GM21381 (cell line): Measurements from ENCODE around the gene VPS36.
"Not testable (repeated sequence)": the region's sequence is repeated elsewhere in the genome, so short reads cannot be mapped to it uniquely, and the experiment has no call there.

Experiments
- ATAC-seq: cut with Tn5 transposase; IDR thresholded peaks from one replicate; pipeline ENCODE4 v1.9.1; 2021; ENCODE audit warnings: mild to moderate bottlenecking, moderate library complexity; ENCODE audit not compliant: unreplicated experiment

VPS36 gene

GRCh38 chr13:52450012-52450792, at the start of gene VPS36:
Gene VPS36, minus strand, starts transcription at chr13:52450634. Its CDS starts 40 bp downstream, at chr13:52450594.
- ATAC-seq: peak; percentile 59

GRCh38 chr13:52497979-52498378, 47.5 kb upstream of the VPS36 start:
- peak; percentile 88 for ATAC-seq

DNA sequence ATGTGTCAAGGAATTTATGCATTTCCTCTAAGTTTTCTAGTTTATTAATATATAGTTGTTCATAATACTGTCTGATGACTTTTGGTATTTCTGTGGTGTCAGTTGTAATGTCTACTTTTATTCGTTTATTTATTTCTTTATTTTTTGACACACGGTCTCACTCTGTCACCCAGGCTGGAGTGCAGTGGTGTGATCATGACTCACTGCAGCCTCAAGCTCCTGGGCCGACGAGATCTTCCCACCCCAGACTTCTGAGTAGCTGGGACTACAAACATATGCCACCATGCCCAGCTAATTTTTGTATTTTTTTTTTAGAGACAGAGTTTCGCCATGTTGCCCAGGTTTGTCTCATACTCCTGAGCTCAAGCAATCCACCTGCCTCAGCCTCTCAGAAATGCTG, 43.8 kb upstream of the VPS36 start:
- ATAC-seq: not testable (repeated sequence)

DNA sequence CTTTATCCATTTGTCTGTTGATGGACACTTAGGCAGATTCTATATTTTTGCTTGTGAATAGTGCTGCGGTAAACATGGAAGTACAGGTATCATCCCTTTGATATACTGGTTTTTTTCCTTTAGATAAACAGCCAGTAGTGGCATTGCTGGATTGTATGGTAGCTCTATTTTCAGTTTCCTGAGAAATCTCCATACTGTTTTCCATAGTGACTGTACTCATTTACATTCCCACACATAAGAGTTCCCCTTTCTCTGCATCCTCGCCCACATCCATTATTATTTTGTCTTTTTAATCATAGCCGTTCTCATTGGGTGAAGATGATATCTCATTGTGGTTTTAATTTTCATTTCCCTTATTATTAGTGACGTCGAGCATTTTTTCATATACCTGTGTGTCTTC, 40.6 kb upstream of the VPS36 start:
- not testable (repeated sequence) for ATAC-seq

DNA sequence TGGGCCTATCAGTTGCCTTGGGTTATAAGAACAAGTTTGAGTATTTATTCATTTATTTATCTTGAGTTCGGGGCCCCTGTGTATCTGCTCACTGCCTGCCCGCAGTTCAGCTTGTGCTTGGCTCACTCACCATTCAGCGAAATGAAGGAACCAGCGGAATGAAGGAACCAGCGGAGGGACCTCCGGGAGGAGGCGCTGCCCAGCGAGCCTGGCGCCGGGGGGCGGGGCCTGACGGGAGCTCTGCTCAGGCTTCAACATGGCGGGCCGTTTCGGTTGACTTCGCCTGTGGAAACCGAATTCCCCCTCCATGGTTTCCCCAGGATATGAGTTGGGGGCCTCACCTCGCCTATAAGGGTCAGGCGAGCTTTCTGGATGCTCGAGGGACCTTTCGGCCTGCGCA, 38.3 kb upstream of the VPS36 start:
- not testable (repeated sequence) for ATAC-seq

- not testable (repeated sequence) for ATAC-seq
Observed at GRCh38 chr13:52487078-52487477, 36.6 kb upstream of the VPS36 start.

DNA sequence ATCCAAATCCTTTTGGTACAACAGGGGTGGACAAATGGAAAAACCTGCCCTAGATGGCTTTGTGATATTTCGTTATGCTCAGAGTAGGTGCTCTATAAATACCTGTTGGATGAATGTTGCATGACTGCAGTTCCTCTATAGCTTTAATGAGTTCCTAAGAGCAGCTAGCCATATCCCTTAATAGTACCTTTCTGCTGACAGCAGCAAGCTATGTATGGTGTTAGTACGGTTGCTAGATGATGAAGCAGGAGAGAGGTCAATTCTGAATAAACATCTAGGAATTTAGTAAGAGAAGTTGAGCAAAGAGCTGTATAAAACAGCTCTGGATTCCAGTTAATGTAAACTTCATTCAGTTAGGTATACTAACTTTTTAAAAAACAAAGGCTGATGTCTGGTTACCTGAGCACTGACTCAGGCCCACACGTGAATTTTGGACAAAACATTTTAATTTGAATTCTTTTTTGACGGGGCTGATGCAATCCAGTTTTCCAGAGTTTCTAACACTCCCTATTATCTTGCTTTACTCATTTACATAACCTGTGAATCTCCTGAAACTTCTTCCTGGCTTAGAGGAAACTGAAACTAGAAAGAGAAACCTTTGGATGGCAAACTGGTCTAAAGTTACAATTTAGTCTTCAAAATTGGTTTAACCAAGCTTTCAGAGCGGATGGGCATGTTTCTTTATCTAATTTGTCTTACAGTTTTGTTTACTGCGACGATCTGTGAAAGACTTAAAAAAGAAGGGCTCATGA, 30.4 kb upstream of the VPS36 start:
- not testable (repeated sequence) for ATAC-seq

DNA sequence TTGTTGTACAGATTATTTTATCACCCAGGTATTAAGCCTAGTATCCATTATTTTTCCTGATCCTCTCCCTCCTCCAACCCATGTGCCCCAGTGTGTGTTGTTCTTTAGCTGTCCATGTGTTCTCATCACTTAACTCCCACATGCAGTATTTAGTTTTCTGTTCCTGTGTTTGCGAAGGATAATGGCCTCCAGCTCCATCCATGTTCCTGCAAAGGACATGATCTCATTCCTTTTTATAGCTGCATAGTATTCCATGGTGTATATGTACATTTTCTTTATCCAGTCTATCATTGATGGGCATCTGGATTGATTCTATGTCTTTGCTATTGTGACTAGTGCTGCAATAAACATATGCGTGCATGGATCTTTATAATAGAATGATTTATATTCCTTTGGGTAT, 18.1 kb upstream of the VPS36 start:
- not testable (repeated sequence) for ATAC-seq

GRCh38 chr13:52463526-52463925, 13.1 kb upstream of the VPS36 start:
- ATAC-seq: no peak

- ATAC-seq: no peak
Observed at GRCh38 chr13:52461265-52461664, 10.8 kb upstream of the VPS36 start.

DNA sequence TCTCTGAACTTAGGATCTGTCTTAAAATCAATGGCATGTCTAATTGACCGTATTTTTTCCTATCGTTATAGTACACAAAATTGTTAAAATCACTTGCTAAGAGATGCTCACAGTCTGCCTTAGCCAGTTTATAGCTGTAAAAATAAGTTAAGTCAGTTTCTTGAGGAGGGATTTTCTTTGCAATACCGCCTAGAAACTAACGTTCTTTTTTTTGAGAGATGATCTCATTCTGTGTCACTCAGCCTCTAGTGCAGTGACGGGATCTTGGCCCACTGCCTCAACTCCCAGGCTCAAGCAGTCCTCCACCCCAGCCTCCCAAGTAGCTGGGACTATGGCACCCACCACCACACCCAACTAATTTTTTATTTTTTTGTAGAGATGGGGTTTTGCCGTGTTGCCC, 9.2 kb upstream of the VPS36 start:
- ATAC-seq: no peak

DNA sequence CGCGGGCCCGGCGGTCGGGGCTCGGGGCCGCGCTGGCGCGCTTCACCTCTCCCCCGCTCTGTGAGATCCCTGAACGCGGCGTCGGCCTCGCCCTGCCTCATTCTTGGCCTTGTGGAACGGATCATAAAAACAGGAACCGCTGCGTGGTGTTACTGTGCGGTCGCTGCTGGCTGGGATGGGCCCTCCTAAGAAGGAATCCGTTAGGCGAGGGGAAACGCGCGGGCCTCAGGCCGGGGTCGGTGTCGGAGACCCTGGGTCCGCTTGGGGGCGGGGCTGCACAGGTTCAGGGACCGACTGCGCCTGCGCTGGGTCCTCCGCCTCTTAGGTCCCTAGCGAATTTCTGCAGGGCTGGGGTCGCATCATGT, 5.2 kb upstream of the VPS36 start:
- ATAC-seq: peak; percentile 32

DNA sequence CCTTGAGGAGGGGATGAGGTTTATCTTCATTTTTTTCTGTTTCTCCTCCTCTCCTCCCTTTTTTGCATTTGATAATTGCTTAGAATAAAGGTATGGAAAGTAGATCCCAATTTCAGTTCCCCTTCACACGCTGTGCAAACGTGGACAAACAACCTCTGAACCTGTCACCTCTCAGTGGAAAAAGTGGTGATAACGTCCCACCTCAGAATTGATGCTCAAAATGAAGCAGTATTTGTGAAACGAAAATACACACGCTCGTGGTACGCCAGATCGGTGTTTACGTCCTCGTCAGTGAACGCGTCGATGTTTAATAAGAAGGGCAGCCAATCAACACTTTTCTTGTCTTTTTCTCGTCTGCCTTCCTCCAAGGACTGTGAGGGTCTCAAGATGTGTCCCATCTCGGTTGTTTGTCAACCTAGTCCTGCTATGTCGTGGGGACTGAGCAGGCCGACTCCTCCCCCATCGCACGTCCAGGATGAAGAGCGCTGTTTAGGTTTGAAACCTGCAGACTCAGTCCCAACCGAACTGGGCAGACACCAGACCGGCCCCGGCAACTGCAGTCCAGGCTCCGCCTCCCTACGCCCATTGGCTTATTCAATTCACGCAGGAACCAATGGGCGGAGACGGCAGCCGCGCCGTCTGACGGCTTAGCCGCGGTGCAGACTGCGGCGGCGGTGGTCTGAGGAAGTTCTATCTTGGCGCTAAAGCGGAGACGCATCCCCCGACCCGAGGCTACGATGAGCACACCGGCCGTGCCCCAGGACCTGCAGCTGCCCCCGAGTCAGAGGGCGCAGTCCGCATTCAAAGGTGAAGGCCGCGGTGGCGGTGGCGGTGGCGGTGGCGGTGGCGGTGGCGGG, 4.6 kb upstream of the VPS36 start, which contains the start of gene CKAP2:
Gene CKAP2 (plus strand): TSS at position 659 of the 857 bp plus-strand sequence. CDS start 79 bp downstream, at position 738.
- ATAC-seq: peak; percentile 73

GRCh38 chr13:52454459-52454819, 4.0 kb upstream of the VPS36 start:
- ATAC-seq: peak; percentile 22

- ATAC-seq: no peak
Observed at GRCh38 chr13:52452470-52452869, 2.0 kb upstream of the VPS36 start.

DNA sequence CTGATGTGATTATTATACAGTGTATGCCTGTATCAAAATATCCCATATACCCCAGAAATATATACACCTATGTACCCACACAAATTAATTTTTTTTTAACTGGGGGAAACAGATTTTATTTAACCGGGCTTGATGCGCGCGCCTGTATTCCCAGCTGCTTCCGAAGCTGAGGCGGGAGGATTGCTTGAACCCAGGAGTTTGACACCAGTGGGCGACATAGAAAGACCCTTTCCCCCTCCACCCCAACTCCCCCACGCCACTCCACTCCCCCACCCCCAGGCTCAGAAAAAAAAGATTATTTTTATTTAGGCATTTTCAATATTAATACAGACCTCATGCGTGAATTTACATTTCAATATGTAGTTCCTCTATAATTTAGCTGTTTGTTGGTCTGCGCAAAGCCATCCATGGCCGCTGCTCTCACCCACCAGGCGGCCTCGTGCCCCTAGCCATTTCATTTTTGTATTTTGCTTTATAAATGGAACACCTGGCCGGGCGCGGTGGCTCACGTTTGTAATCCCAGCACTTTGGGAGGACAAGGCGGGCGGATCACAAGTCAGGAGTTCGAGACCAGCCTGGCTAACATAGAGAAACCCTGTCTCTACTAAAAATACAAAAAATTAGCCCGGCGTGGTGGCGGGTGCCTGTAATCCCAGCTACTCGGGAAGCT, 836 bp upstream of the VPS36 start:
- ATAC-seq: no peak

DNA sequence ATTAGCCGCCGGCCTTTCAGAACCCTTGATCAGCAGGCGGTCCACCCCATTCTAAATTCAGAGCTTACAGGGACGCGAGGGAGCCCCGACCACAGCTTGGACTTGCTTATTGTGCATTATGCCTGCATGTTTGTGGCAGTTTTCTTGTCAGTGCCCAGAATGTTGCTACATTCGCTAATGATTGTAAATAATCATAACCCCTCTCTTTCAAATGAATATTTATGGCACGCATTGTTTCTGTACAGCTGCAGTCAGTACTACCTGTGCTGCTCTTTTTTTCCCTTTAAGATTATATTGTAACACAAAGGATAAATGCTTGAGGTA, 321 bp upstream of the VPS36 start:
- no peak for ATAC-seq

DNA sequence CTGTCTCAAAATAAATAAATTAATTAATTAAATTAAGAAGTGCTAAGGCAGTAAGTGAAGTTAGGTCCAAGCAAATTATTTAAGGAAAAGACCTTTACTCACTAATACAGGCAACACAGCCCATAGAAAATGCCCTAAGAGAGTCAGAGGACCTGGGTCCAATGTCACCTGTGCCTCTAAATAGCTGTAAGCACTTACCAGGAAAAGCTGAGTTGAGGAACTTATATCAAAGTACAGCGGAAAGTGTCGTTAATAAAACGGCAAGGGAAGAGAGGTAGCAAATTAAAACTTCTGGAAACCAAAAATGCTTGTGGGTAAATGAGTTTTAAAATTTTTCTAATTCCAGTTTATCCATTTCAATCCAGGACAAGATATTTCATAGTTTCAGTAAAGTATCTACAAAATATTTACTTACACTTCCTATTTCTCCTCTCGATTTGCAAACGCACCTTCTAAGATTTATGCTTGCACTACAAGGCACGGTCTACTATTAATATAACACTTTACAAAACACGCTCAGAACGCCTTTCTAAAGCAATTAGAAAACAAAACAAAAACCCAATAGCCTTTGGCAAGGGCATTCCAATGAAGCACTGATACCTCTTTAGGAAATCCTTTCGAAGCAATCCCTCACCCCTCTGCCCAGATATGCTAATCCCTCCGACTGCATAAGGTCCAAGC, 963 bp downstream of the VPS36 start:
- ATAC-seq: no peak

DNA sequence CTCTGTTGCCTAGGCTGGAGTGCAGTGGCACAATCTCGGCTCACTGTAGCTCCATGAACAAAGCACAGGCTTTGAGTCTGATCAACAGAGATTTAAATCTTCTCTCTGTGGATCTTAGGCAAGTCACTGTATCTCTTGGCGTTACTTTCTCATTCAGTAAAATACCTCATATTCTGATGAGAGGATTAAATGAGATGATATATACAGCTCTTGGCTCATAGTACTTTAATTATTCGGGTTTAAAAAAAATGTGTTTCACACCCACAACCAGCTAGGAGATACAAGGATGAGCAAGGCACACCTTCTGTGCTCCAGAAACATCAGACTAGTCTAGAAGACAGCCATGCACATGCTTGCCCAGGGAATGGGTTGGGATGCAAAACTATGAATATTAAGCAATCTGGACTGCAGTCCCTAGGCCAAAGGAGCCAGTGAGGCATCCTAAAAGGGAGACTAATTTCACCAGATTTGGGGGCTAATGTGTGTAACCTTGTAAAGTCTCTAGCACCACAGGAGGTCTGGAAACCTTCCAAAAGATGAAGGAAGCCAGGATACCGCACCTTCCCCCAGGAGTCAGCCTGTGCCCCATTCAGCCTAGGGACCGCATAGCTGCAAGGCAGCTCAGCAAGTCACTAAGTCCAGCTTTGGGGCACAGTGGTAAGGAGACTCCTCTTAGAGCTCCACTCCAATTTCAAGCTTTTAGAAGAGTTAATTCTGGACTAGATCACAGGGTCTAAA, 2.5 kb downstream of the VPS36 start:
- ATAC-seq: no peak

DNA sequence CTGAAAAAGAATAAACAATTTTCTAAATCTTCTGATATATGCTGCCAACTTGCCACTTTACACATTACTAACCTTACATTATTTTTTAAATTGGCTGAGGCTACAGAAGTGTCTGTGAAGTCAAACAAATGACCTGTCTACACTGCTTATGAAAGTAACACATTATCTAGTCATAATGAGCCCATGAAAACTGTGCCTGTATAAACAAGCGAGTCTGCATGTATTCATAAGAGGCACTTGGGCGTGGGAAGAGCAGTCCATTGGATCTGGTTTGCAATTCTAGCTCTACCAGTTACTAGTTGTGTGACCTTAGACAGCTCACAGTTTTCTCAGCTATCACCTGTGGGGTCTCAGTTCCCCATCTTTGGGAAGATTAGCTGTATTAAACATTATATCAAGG, 3.1 kb downstream of the VPS36 start:
- no peak for ATAC-seq
